AG09319 (cell line): ENCODE measurements around the gene GUCY1A1.

ENCODE experiments used
- DNase-seq: peaks from one replicate; pipeline ENCODE4 v3.0.0-alpha.2; 2010; ENCODE audit warnings: low read depth; ENCODE audit errors: extremely low read depth
- CTCF ChIP-seq: IDR thresholded peaks from 2 replicates; pipeline ENCODE4 v1.5.1; 2011; ENCODE audit warnings: low read depth, mild to moderate bottlenecking, inconsistent platforms, low read length, moderate library complexity

Gene GUCY1A1

GRCh38 chr4:155684423-155684822 is 17.8 kb downstream of the GUCY1A1 start:
- no peak for DNase-seq
- no peak for TF ChIP-seq CTCF

GRCh38 chr4:155684892-155685541 is 18.4 kb downstream of the GUCY1A1 start:
- TF ChIP-seq CTCF, result no peak
- no peak for DNase-seq

GRCh38 chr4:155687380-155687982 is 20.8 kb downstream of the GUCY1A1 start:
- no peak for TF ChIP-seq CTCF
- no peak for DNase-seq

GRCh38 chr4:155688211-155688610 is 21.6 kb downstream of the GUCY1A1 start:
- DNase-seq, result no peak
- no peak for TF ChIP-seq CTCF

- TF ChIP-seq CTCF, result no peak
- DNase-seq, result no peak
Measured at GRCh38 chr4:155688860-155689259, 22.2 kb downstream of the GUCY1A1 start.

GRCh38 chr4:155690044-155690837 is 23.6 kb downstream of the GUCY1A1 start:
- DNase-seq, result no peak
- no peak for TF ChIP-seq CTCF

GRCh38 chr4:155692361-155692760 is 25.7 kb downstream of the GUCY1A1 start:
- DNase-seq, result no peak
- TF ChIP-seq CTCF, result no peak
